Measurements from ENCODE around the gene CFAP299. TPM values are rescaled to one million over a fixed set of nuclear protein-coding genes. Genes with fewer than 3 reads are reported as not detected.

CFAP299 gene
- total and polyA plus RNA-seq, 2 experiments from 2014 or later = 0.24 to 1.4 TPM

DNA sequence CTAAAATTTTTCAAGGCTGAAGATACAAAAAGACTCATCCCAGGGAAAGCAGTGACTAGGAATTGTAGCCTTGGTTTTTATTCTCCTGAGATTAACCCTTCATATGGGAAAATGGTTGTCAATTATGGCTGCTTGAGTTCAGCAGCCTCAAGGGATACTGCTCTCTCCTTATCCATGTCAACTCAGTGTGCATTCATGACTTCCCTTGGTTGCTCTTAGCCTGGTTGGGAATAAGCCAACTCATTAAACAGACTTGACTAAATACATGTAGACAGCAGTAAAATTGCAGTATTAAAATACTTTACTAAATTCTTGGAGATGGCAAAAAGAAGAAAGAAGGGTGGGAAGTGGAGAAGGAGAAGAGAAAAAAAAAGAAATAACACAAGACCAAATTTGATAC lies 650.5 kb downstream of the CFAP299 start:
- Histone ChIP-seq H3K4me1 (ENCODE audit: low read depth) (no peaks in the 10 kb centered on the region), H3K27me3 (no peaks in the 10 kb centered on the region), H3K27ac (no peak overlapping the region), H3K4me3 (no peak overlapping the region), H3K9me3 (ENCODE audit: low read depth) (no peaks in the 10 kb centered on the region), H3K36me3 (no peaks in the 10 kb centered on the region)
- TF ChIP-seq, protein P1, sequence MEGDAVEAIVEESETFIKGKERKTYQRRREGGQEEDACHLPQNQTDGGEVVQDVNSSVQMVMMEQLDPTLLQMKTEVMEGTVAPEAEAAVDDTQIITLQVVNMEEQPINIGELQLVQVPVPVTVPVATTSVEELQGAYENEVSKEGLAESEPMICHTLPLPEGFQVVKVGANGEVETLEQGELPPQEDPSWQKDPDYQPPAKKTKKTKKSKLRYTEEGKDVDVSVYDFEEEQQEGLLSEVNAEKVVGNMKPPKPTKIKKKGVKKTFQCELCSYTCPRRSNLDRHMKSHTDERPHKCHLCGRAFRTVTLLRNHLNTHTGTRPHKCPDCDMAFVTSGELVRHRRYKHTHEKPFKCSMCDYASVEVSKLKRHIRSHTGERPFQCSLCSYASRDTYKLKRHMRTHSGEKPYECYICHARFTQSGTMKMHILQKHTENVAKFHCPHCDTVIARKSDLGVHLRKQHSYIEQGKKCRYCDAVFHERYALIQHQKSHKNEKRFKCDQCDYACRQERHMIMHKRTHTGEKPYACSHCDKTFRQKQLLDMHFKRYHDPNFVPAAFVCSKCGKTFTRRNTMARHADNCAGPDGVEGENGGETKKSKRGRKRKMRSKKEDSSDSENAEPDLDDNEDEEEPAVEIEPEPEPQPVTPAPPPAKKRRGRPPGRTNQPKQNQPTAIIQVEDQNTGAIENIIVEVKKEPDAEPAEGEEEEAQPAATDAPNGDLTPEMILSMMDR (IDR thresholded peaks at IDR 0.05; ENCODE audit: low read depth, low read length) = no peak
- no peak for DNase-seq (ENCODE audit: low read depth in 1 of 2, low spot score in 1 of 2)

DNA sequence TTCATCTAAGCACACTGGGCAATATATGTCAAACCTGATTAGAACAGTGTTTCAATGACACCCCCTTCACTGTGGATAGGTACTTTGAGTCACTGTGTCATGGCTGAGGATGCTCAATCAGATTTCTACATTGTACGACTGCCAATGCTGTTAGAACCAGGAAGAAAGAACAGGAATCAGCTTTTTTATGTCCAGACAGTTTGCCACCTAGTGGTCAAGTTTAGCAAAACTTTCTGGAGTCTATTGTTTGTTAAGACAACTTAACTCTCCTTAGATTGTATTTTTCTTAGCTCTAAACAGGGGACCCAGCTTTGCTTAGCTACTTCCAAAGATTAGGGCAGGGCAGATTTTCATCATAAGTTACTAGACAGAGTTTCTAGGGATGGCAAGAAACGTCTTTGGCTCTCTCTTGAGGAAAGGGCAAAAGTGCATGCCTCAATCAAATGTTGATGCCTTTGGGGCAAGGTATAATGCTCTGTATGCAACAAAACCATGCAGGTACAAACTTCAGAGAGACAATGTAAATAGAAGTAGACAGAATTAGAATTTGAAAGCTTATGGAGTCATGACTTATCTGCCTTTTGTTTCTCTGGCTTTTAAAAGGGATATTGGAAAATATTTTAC lies 654.5 kb downstream of the CFAP299 start:
- no peaks in the 10 kb centered on the region for H3K4me1 ChIP-seq (ENCODE audit: low read depth)
- TF ChIP-seq, protein P1 (IDR thresholded peaks at IDR 0.05; ENCODE audit: low read depth, low read length) = peak; percentile 72
- peak; percentile 72 to 77 for DNase-seq (ENCODE audit: low read depth in 1 of 2, low spot score in 1 of 2)
- no peaks in the 10 kb centered on the region for H3K9me3 ChIP-seq (ENCODE audit: low read depth)
- H3K27ac ChIP-seq = no peak overlapping the region
- H3K4me3 ChIP-seq = no peak overlapping the region
- H3K36me3 ChIP-seq = no peaks in the 10 kb centered on the region
- H3K27me3 ChIP-seq = no peaks in the 10 kb centered on the region

DNA sequence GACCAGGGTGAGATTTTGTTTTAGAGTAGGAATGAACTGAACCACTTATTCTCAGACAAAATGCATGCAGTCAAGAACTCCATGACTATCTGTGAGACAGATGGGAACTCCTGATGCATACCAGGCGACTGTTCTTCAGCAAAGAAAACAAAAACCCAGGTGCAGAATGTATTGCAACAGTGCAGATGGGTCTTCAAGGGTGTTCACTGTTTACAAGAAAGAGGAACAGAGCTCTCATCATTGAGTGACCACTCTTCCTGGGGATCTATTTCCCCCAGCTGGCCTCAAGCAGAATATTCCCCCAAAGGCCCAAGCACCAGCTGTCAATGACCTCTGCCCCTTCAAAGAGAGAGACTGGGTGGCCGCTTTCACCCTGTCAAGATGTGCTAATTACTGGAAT lies 655.3 kb downstream of the CFAP299 start:
- no peak for DNase-seq (ENCODE audit: low read depth in 1 of 2, low spot score in 1 of 2)
- H3K4me3 ChIP-seq = no peak overlapping the region
- H3K9me3 ChIP-seq (ENCODE audit: low read depth) = no peaks in the 10 kb centered on the region
- H3K36me3 ChIP-seq = no peaks in the 10 kb centered on the region
- no peaks in the 10 kb centered on the region for H3K4me1 ChIP-seq (ENCODE audit: low read depth)
- no peaks in the 10 kb centered on the region for H3K27me3 ChIP-seq
- no peak overlapping the region for H3K27ac ChIP-seq
- TF ChIP-seq, protein P1 (IDR thresholded peaks at IDR 0.05; ENCODE audit: low read depth, low read length) = no peak

DNA sequence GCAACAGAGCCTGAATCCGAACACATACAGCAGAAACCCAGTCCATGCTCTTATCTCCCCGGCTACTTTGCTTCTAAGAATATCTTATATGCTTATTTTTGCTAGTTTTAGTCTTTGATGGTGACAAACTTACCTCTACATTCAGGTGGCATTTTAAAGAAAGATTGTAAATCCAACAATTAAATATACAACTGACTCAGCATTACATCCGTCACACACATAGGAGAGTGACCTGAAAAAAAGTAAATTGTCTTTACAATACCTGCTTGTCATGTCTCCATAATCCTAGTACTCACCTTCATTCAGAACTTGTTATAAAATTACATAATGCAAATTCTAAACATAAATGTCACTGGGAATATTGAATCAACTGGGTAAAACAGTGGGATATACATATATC lies 664.4 kb downstream of the CFAP299 start:
- Histone ChIP-seq H3K4me3 (no peak overlapping the region), H3K9me3 (ENCODE audit: low read depth) (no peaks in the 10 kb centered on the region), H3K27ac (no peak overlapping the region), H3K4me1 (ENCODE audit: low read depth) (no peaks in the 10 kb centered on the region), H3K27me3 (no peaks in the 10 kb centered on the region), H3K36me3 (no peaks in the 10 kb centered on the region)
- TF ChIP-seq, protein P1 (IDR thresholded peaks at IDR 0.05; ENCODE audit: low read depth, low read length) = no peak
- no peak for DNase-seq (ENCODE audit: low read depth in 1 of 2, low spot score in 1 of 2)

DNA sequence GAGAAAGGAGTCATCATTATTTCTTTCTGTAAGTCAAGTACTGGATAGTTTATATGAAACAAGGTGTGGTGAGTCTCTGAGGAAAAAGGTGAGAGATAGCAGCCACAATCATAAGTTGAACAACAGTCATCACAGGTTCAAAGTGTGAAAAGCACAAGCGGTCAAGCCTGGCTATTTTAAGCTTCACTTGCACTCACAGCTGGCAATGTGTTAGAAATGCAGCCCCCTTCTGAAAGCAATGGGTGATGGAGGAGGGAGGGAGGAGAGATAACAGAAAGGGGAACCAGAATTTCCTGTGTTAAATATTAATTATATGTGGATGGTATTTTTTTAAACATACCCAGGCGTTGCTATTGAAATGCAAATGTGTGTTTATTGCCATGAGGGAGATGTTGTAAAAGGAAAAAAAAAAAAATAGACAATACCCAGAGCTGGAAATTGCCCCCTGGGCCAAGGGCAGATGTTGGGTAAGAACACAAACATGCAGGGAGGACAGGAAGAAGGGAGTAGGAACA lies 668.1 kb downstream of the CFAP299 start:
- H3K4me3 ChIP-seq = no peak overlapping the region
- H3K9me3 ChIP-seq (ENCODE audit: low read depth) = no peaks in the 10 kb centered on the region
- H3K36me3 ChIP-seq = no peaks in the 10 kb centered on the region
- H3K27ac ChIP-seq = no peak overlapping the region
- no peak for DNase-seq (ENCODE audit: low read depth in 1 of 2, low spot score in 1 of 2)
- TF ChIP-seq, protein P1 (IDR thresholded peaks at IDR 0.05; ENCODE audit: low read depth, low read length) = no peak
- H3K27me3 ChIP-seq = no peaks in the 10 kb centered on the region
- no peaks in the 10 kb centered on the region for H3K4me1 ChIP-seq (ENCODE audit: low read depth)
